Esophagus squamous epithelium (tissue), 4 donors: ENCODE measurements around the gene ZCCHC24.

Source experiments
- POLR2A ChIP-seq, 4 donors: fragments of 450-650 bp; IDR thresholded peaks; one replicate each; pipeline ENCODE4 v1.6.1; 2017; ENCODE audit warnings: antibody characterized with exemption in 4 of 4, mild to moderate bottlenecking in 4 of 4, moderate library complexity in 3 of 4
- TF ChIP-seq, protein P1 (sequence below), 6 experiments: fragments of 450-650 bp in 4 of 6; fragments of 200-600 bp in 2 of 6; sonication (generic) in 2 of 6; IDR thresholded peaks; one replicate each; pipeline ENCODE4 v1.5.1; 2016 to 2019; ENCODE audit warnings: antibody characterized with exemption in 6 of 6, mild to moderate bottlenecking in 4 of 6, moderate library complexity in 4 of 6

DNA sequence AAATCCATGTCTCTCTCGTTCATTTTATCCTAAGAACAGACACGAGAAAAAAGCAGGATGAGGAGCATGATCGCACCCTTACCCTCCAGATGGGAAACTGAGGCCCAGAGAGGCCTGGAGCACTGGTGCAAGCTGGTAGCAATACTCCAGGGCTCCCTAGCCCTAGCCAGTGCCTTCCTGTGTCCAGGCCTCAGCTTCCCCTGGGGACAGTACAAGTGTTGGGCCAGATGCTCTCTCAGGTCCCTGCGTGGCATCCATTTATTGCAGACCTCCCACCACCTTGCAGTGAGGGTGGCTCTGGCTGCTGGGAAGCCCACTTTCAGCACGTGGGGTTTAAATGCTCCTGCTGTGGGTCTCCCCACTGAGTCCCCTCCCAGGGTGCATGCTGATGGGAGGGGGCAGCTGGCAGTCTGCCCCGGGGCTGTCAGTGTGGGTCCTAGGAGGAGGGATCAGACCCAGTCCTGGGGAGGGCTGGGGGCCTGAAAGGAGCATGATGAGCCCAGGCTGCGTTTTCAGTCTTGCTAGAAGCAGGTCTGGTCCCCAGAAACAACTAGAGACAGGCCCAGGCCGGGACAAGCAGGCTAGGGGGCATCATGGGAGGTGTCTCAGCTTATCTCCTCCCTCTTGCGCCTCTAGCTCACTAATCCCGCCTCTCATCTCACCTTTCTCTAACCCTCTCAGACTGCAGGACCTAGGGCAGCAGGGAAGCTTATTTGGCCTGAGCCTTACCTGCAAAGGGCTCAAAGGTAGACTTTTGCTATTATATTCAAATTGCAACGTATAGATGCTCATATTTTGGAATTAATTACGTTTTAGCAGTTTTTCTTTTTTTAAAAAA, 98.8 kb downstream of the ZCCHC24 start:
- TF ChIP-seq POLR2A (IDR thresholded peaks at IDR 0.05), result no peak
- TF ChIP-seq, protein P1, sequence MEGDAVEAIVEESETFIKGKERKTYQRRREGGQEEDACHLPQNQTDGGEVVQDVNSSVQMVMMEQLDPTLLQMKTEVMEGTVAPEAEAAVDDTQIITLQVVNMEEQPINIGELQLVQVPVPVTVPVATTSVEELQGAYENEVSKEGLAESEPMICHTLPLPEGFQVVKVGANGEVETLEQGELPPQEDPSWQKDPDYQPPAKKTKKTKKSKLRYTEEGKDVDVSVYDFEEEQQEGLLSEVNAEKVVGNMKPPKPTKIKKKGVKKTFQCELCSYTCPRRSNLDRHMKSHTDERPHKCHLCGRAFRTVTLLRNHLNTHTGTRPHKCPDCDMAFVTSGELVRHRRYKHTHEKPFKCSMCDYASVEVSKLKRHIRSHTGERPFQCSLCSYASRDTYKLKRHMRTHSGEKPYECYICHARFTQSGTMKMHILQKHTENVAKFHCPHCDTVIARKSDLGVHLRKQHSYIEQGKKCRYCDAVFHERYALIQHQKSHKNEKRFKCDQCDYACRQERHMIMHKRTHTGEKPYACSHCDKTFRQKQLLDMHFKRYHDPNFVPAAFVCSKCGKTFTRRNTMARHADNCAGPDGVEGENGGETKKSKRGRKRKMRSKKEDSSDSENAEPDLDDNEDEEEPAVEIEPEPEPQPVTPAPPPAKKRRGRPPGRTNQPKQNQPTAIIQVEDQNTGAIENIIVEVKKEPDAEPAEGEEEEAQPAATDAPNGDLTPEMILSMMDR (IDR thresholded peaks at IDR 0.05), result no peak
